NT2/D1 (cell line): Measurements from ENCODE around the gene MAGI2.

Experiments
- DNase-seq: peaks from one replicate; pipeline ENCODE4 v3.0.0-alpha.2; 2011; ENCODE audit warnings: low read depth, low spot score
- H3K27me3 ChIP-seq: 2 replicates; pipeline ENCODE4 v1.6.0; 2011; ENCODE audit warnings: mild to moderate bottlenecking; ENCODE audit not compliant: insufficient read length, insufficient read depth
- H3K36me3 ChIP-seq: 2 replicates; pipeline ENCODE4 v1.6.1; 2011; ENCODE audit warnings: mild to moderate bottlenecking, low read length, mixed read lengths; ENCODE audit not compliant: insufficient read depth, insufficient read length
- H3K4me1 ChIP-seq: 2 replicates; pipeline ENCODE4 v1.5.1; 2011; ENCODE audit not compliant: insufficient read depth, insufficient read length
- H3K4me3 ChIP-seq: 2 replicates; pipeline ENCODE4 v1.5.1; 2011; ENCODE audit warnings: low read depth; ENCODE audit not compliant: insufficient read length
- H3K9ac ChIP-seq: 2 replicates; pipeline ENCODE4 v1.6.0; 2011; ENCODE audit warnings: low read depth; ENCODE audit not compliant: insufficient read length
- H3K9me3 ChIP-seq: 2 replicates; pipeline ENCODE4 v1.5.1; 2011; ENCODE audit warnings: mild to moderate bottlenecking, low read length; ENCODE audit not compliant: insufficient read depth
- SUZ12 ChIP-seq: IDR thresholded peaks from 2 replicates; pipeline ENCODE4 v1.6.1; 2011; ENCODE audit not compliant: insufficient read length, insufficient read depth; ENCODE audit errors: extremely low read depth
- YY1 ChIP-seq: IDR thresholded peaks from 2 replicates; pipeline ENCODE4 v1.6.1; 2011; ENCODE audit not compliant: insufficient read length, insufficient read depth
- ZNF274 ChIP-seq: IDR thresholded peaks from 2 replicates; pipeline ENCODE4 v1.6.1; 2011; ENCODE audit warnings: mild to moderate bottlenecking, low read depth, low read length

Gene MAGI2

GRCh38 chr7:79340212-79340611 lies 113.3 kb downstream of the MAGI2 start:
- no peak for TF ChIP-seq SUZ12
- no peak for TF ChIP-seq YY1
- no peak for TF ChIP-seq ZNF274
- Histone ChIP-seq H3K9me3 (no peaks in the 10 kb centered on the region), H3K27me3 (no peaks in the 10 kb centered on the region)

GRCh38 chr7:79339208-79339925 lies 114.1 kb downstream of the MAGI2 start:
- H3K27me3 ChIP-seq: no peaks in the 10 kb centered on the region
- H3K9me3 ChIP-seq: no peaks in the 10 kb centered on the region
- no peak overlapping the region for H3K9ac ChIP-seq
- no peak overlapping the region for H3K4me3 ChIP-seq
- TF ChIP-seq YY1: no peak
- TF ChIP-seq SUZ12: no peak
- no peak for TF ChIP-seq ZNF274
- no peaks in the 10 kb centered on the region for H3K4me1 ChIP-seq
- DNase-seq: no peak
- H3K36me3 ChIP-seq: no peaks in the 10 kb centered on the region

More at GRCh38 chr7:79340212-79340611, 113.3 kb downstream of the MAGI2 start:
- Histone ChIP-seq H3K36me3 (no peaks in the 10 kb centered on the region), H3K9ac (no peak overlapping the region), H3K4me1 (no peaks in the 10 kb centered on the region), H3K4me3 (no peak overlapping the region)
- no peak for DNase-seq

GRCh38 chr7:79337717-79338116 lies 115.8 kb downstream of the MAGI2 start:
- Histone ChIP-seq H3K4me1 (no peaks in the 10 kb centered on the region), H3K36me3 (no peaks in the 10 kb centered on the region), H3K27me3 (no peaks in the 10 kb centered on the region), H3K9me3 (no peaks in the 10 kb centered on the region), H3K4me3 (no peak overlapping the region), H3K9ac (no peak overlapping the region)
- no peak for TF ChIP-seq YY1
- no peak for TF ChIP-seq SUZ12
- no peak for TF ChIP-seq ZNF274
- no peak for DNase-seq

GRCh38 chr7:79334841-79335240 lies 118.6 kb downstream of the MAGI2 start:
- DNase-seq: no peak
- H3K36me3 ChIP-seq: no peaks in the 10 kb centered on the region

GRCh38 chr7:79334334-79334733 lies 119.1 kb downstream of the MAGI2 start:
- no peak for TF ChIP-seq SUZ12
- TF ChIP-seq YY1: no peak
- no peak for TF ChIP-seq ZNF274
- Histone ChIP-seq H3K4me3 (no peak overlapping the region), H3K9ac (no peak overlapping the region), H3K36me3 (no peaks in the 10 kb centered on the region), H3K27me3 (no peaks in the 10 kb centered on the region), H3K9me3 (no peaks in the 10 kb centered on the region), H3K4me1 (no peaks in the 10 kb centered on the region)
- DNase-seq: no peak

More at GRCh38 chr7:79334841-79335240, 118.6 kb downstream of the MAGI2 start:
- no peaks in the 10 kb centered on the region for H3K9me3 ChIP-seq
- no peak overlapping the region for H3K4me3 ChIP-seq
- H3K27me3 ChIP-seq: no peaks in the 10 kb centered on the region
- no peak for TF ChIP-seq SUZ12
- no peak for TF ChIP-seq ZNF274
- no peaks in the 10 kb centered on the region for H3K4me1 ChIP-seq
- no peak overlapping the region for H3K9ac ChIP-seq

- Histone ChIP-seq H3K27me3 (no peaks in the 10 kb centered on the region), H3K4me3 (no peak overlapping the region), H3K9ac (no peak overlapping the region), H3K4me1 (no peaks in the 10 kb centered on the region), H3K36me3 (no peaks in the 10 kb centered on the region), H3K9me3 (no peaks in the 10 kb centered on the region)
- TF ChIP-seq ZNF274 (no peak), YY1 (no peak), SUZ12 (no peak)
- DNase-seq: no peak
These were observed 121.4 kb downstream of the MAGI2 start for GRCh38 chr7:79332091-79332490.

- Histone ChIP-seq H3K9ac (no peak overlapping the region), H3K27me3 (no peaks in the 10 kb centered on the region), H3K9me3 (no peaks in the 10 kb centered on the region), H3K4me3 (no peak overlapping the region), H3K4me1 (no peaks in the 10 kb centered on the region), H3K36me3 (no peaks in the 10 kb centered on the region)
- no peak for TF ChIP-seq SUZ12
- no peak for TF ChIP-seq YY1
- no peak for TF ChIP-seq ZNF274
- DNase-seq: no peak
These were observed 124.0 kb downstream of the MAGI2 start for GRCh38 chr7:79329464-79329863.
